Skeletal muscle cell (primary cell): ENCODE results near the gene TRIM9.

Source experiments
- DNase-seq: peaks from one replicate; pipeline ENCODE4 v3.0.0-alpha.2; 2010; ENCODE audit warnings: low read depth
- H3K4me3 ChIP-seq: 2 replicates; pipeline ENCODE4 v1.5.1; 2011; ENCODE audit warnings: low read depth, mild to moderate bottlenecking, control low read depth, low read length, moderate library complexity

TRIM9 gene

GRCh38 chr14:51067295-51067694 is 27.6 kb downstream of the TRIM9 start:
- DNase-seq, result no peak
- no peak overlapping the region for H3K4me3 ChIP-seq

GRCh38 chr14:51066576-51066975 is 28.3 kb downstream of the TRIM9 start:
- no peak for DNase-seq
- H3K4me3 ChIP-seq, result no peak overlapping the region

- H3K4me3 ChIP-seq, result no peak overlapping the region
- no peak for DNase-seq
Observed at GRCh38 chr14:51059032-51059431, 35.9 kb downstream of the TRIM9 start.

- DNase-seq, result no peak
- no peak overlapping the region for H3K4me3 ChIP-seq
Observed at GRCh38 chr14:51058382-51058781, 36.5 kb downstream of the TRIM9 start.

DNA sequence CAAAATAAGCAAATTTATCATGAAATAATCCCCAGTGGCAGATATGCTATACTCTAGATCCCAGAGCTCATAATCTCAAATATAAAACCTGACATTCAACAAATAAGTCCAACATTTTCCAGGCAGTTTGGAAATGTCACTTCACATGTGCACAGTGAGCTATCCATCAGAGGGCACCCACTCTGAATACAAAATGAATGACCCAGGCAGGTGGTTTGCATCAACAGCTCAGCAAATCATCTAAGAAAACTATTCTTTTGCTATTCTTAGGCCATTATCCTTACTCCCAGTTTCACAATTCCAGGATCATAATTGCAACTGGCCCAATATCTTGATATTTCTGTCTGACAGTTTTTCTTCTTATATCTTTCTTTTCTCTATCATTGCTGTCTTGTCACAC is 38.5 kb downstream of the TRIM9 start:
- DNase-seq, result no peak
- no peak overlapping the region for H3K4me3 ChIP-seq

GRCh38 chr14:51053157-51053556 is 41.7 kb downstream of the TRIM9 start:
- no peak overlapping the region for H3K4me3 ChIP-seq
- no peak for DNase-seq

GRCh38 chr14:51044961-51045360 is 49.9 kb downstream of the TRIM9 start:
- H3K4me3 ChIP-seq, result no peak overlapping the region
- DNase-seq, result no peak

DNA sequence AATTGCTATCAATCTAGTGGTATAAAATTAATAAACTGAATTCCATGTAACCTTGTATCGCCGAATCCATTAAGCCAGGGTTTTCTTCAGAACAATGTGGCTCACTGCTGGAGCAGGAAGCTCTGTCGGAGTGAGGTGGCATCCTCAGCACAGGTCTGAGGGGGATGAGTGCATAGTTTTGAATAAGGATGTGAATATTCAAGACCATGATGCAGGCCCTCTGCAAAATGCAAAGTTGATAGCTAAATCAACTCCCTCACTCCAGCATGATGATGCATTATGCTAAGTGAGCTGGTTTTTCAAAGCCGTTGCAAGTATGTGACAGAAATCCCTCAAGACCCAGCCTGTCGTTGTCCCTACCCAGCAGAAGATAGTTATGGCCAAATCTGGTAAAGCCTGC is 53.0 kb downstream of the TRIM9 start:
- H3K4me3 ChIP-seq, result no peak overlapping the region
- DNase-seq, result no peak

- H3K4me3 ChIP-seq, result no peak overlapping the region
- DNase-seq, result no peak
Observed at GRCh38 chr14:51041108-51041531, 53.8 kb downstream of the TRIM9 start.

GRCh38 chr14:51039252-51039651 is 55.7 kb downstream of the TRIM9 start:
- DNase-seq, result no peak

DNA sequence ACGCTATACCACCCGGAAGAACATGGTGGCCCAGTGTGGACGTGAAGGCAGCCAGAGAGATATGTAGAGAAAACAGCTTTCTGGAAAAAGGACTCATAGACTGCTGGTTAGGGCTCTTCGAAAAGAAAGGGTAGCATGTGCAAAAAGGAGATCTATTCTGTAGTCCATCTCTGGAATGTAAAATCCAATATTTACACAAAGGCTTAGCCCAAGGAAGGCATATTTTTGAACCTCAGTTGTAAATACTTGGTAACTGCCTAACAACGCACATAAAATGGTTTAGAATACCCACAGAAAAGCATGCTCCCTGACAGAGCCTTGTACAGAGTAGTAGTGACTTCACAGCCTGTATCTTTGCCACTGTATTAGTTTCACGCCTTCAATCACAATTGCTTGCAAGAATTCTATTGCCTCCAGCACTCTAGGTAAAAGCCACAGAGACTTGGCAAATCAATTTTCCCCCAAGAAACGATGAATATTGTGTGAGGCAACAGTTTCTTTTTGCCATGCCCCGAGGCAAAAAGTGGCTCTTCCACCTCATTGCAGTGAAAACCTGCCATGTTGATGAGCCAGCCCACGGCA is 59.2 kb downstream of the TRIM9 start:
- no peak overlapping the region for H3K4me3 ChIP-seq
- DNase-seq, result no peak

More at GRCh38 chr14:51039252-51039651, 55.7 kb downstream of the TRIM9 start:
- no peak overlapping the region for H3K4me3 ChIP-seq

- no peak overlapping the region for H3K4me3 ChIP-seq
- DNase-seq, result no peak
Observed at GRCh38 chr14:51028851-51029754, 65.8 kb downstream of the TRIM9 start.

- no peak for DNase-seq
- H3K4me3 ChIP-seq, result no peak overlapping the region
Observed at GRCh38 chr14:51028361-51028760, 66.5 kb downstream of the TRIM9 start.

GRCh38 chr14:51024377-51024776 is 70.5 kb downstream of the TRIM9 start:
- H3K4me3 ChIP-seq, result no peak overlapping the region

DNA sequence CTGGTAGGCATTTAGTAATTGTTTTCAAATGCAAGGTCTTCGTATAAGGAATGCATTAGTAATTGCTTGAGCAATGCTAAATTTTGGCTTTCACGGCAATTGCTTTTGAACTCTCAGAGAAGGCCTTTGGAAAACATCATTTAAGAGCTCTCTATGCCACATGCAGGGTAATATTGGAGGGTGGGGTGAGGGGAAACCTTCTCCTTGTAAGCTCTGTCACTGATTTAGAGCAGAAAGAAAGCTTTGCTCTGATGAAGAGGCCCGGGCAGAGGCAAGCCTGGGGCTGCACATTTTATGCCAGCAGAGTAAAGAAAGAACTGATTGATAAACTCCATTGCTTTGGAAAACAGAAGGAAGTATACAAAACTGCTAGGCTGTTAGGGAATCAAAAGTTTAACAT is 70.9 kb downstream of the TRIM9 start:
- H3K4me3 ChIP-seq, result no peak overlapping the region
- DNase-seq, result no peak

More at GRCh38 chr14:51024377-51024776, 70.5 kb downstream of the TRIM9 start:
- no peak for DNase-seq

- H3K4me3 ChIP-seq, result no peak overlapping the region
- DNase-seq, result no peak
Observed at GRCh38 chr14:51022769-51023168, 72.1 kb downstream of the TRIM9 start.

DNA sequence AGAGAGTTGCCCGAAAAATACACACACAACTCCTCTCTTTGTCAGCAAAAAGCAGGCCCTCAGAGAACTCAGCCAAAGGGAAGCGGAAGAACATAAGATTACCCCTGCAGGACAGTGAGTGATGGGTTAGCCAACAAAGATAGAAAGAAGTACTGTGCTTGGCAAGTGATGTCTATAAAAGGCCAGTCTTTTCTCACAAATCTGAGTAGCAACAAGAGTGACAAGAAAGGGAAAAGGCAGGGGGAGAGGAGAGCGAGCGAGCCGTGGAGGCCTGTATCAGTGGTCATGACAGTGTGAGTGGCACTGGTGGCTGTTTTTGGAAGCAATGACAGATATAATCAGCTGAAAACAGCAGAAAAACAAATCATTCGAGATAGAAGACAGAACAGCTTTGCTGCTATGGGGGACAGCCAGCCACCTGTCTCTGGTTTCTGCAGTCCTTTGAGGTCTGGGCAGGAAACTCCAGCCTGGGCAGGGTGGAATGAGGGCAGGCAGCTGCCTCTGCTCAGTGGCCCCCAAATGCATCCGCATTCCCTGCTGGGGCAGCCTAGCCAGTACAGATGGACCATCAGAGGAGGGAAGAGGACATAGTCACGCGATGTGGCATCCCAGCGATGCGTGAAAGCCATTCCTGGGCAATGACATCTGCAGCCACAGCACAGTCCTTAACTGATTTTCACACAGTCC is 74.7 kb downstream of the TRIM9 start:
- peak; percentile 64 for DNase-seq
- H3K4me3 ChIP-seq, result no peak overlapping the region

DNA sequence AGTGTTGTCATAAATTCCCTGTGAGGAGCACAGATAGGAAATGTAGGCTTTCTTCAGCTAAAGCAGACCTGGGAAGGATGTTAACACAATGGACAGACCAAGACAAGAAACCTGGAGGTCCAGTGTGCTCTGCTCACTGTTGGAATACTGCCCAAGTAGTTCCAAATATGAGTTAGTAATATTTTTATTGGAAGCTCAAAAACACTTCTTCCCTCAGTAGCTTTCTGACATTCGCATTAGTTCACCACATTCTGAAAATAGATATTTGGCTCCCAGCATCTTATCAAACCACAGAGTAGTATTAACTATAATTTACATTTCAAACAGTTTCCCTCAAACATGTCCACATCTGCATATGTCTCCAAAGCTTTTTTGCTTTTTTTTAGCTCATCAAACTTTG is 75.8 kb downstream of the TRIM9 start:
- H3K4me3 ChIP-seq, result no peak overlapping the region
- DNase-seq, result no peak

DNA sequence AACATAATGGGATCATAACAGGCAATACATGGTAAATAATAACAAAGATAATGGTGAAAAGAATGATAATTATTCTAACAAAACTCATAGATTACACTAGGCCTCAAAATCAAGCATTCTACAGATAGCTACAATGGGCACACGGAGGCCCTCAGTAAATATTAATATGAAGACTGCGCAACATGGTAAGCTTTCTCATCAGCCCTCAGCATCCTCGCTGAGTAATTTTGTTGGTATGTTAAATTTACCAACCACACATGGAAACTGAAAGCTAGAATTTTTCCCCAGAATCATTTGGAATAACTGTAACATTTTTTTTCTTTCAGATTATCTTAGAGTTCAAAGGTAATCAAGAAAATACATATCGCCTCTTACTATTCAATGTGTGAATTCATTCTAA is 76.4 kb downstream of the TRIM9 start:
- no peak overlapping the region for H3K4me3 ChIP-seq
- DNase-seq, result no peak

DNA sequence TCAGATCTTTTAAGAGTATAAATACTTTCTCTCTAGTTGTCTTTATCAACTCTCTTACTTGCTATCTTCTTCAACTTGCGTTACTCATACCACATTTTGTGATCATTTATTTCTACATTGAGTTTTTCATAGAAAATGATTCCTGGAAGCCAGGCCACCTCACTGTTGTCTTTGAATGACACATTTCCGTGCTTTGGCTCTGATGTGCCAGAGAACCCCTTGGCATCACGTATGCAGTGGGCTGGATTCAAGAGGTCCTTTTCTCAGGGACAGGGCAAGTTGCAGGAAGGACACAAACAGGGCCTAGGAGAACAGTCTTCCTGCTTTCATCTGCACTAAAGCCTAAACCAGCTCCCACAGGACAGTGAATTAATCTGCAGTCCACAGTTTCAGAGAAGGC is 80.3 kb downstream of the TRIM9 start:
- H3K4me3 ChIP-seq, result no peak overlapping the region
- DNase-seq, result no peak
